Ishikawa (cell line): ENCODE measurements around the gene RNF150.

Experiments
- RAD21 ChIP-seq: IDR thresholded peaks from 2 replicates; pipeline ENCODE4 v1.6.1; 2012; ENCODE audit warnings: low read depth
- TEAD4 ChIP-seq: IDR thresholded peaks from 2 replicates; pipeline ENCODE4 v1.6.1; 2012
- YY1 ChIP-seq: IDR thresholded peaks from 2 replicates; pipeline ENCODE4 v1.6.1; 2012; ENCODE audit warnings: low read depth

DNA sequence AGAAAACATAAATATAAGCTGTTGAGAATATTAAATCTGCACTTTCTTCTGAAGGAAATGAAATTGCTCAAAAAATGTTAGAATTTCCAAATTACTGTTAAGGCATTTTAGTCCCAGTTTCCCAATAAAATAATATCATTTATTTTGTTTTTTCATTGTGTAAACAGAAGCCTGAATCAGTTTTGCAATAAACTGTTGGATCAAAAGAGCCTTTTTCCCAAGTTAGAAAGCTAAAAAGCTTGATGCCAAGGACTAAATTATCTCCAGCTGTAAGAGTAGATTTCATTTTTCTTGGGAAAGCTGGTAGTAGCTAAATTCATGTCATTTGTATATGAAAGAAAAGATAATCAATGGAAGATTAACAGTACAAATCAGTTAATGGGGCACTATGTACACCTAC is 95.8 kb downstream of the RNF150 start:
- TF ChIP-seq RAD21 (no peak), YY1 (no peak), TEAD4 (no peak)
